Neuronal stem cell (in vitro differentiated cells): ENCODE results near the gene GADD45G.

Experiments used
- DNase-seq: peaks from one replicate; pipeline ENCODE4 v3.0.0-alpha.2; 2013; ENCODE audit warnings: low spot score
- H2AFZ ChIP-seq: one replicate; pipeline ENCODE4 v1.6.1; 2013; ENCODE audit warnings: mild to moderate bottlenecking, low read length, inconsistent platforms
- H2AK5ac ChIP-seq: 2 replicates; pipeline ENCODE4 v1.6.1; 2013; ENCODE audit warnings: low read depth, mild to moderate bottlenecking, inconsistent platforms, low read length, moderate library complexity, mixed read lengths
- H2BK120ac ChIP-seq: 2 replicates; pipeline ENCODE4 v1.6.1; 2013; ENCODE audit warnings: low read depth, mild to moderate bottlenecking, inconsistent platforms, low read length, moderate library complexity, mixed read lengths
- H2BK12ac ChIP-seq: one replicate; pipeline ENCODE4 v1.6.1; 2013; ENCODE audit warnings: low read length, inconsistent platforms
- H2BK15ac ChIP-seq: 2 replicates; pipeline ENCODE4 v1.6.1; 2013; ENCODE audit warnings: mild to moderate bottlenecking, low read length, inconsistent platforms, mixed read lengths
- H2BK5ac ChIP-seq: one replicate; pipeline ENCODE4 v1.6.1; 2013; ENCODE audit warnings: inconsistent platforms, mild to moderate bottlenecking, low read length, moderate library complexity
- H3K14ac ChIP-seq: one replicate; pipeline ENCODE4 v1.6.1; 2013; ENCODE audit warnings: low read length, inconsistent platforms
- H3K18ac ChIP-seq: 2 replicates; pipeline ENCODE4 v1.6.1; 2013; ENCODE audit warnings: low read length, inconsistent platforms
- H3K23ac ChIP-seq: 2 replicates; pipeline ENCODE4 v1.6.1; 2013; ENCODE audit warnings: low read depth, mild to moderate bottlenecking, mixed read lengths, low read length, inconsistent platforms; ENCODE audit not compliant: poor library complexity
- H3K27ac ChIP-seq: replicated peaks from 3 replicates; pipeline ENCODE4 v1.5.1; 2013; ENCODE audit warnings: low read length, inconsistent platforms
- H3K27me3 ChIP-seq, 3 experiments: 2 replicates each; pipeline ENCODE4 v1.6.1; 2013; ENCODE audit warnings: low read length in 3 of 3, mild to moderate bottlenecking in 2 of 3, inconsistent platforms in 1 of 3, low read depth in 1 of 3, mixed read lengths in 1 of 3, moderate library complexity in 1 of 3; ENCODE audit not compliant: control insufficient read depth in 3 of 3, insufficient read depth in 3 of 3
- H3K36me3 ChIP-seq, 2 donors: replicated peaks in 1 of 2; 2 replicates each; pipeline ENCODE4 v1.6.1; 2013; ENCODE audit warnings: low read length in 2 of 2; ENCODE audit not compliant: control insufficient read depth in 2 of 2, insufficient read depth in 2 of 2
- H3K4ac ChIP-seq: 2 replicates; pipeline ENCODE4 v1.6.1; 2013; ENCODE audit warnings: inconsistent platforms, mild to moderate bottlenecking, low read length, moderate library complexity
- H3K4me1 ChIP-seq, 2 donors: 1 replicate in 1 of 2; 2 replicates in 1 of 2; pipeline ENCODE4 v1.6.1; 2013; ENCODE audit warnings: low read length in 2 of 2, low read depth in 1 of 2; ENCODE audit not compliant: control insufficient read depth in 2 of 2, insufficient read depth in 1 of 2
- H3K4me2 ChIP-seq: one replicate; pipeline ENCODE4 v1.6.1; 2013; ENCODE audit warnings: mild to moderate bottlenecking, low read length, inconsistent platforms; ENCODE audit not compliant: insufficient read depth, poor library complexity, severe bottlenecking
- H3K4me3 ChIP-seq, 2 donors: 2 replicates each; pipeline ENCODE4 v1.5.1; 2013; ENCODE audit warnings: low read length in 2 of 2, mild to moderate bottlenecking in 2 of 2, inconsistent platforms in 1 of 2, moderate library complexity in 1 of 2
- H3K79me1 ChIP-seq: one replicate; pipeline ENCODE4 v1.6.1; 2013; ENCODE audit warnings: low read depth, mild to moderate bottlenecking, inconsistent platforms, low read length, moderate library complexity
- H3K9ac ChIP-seq: one replicate; pipeline ENCODE4 v1.6.1; 2013; ENCODE audit warnings: mild to moderate bottlenecking, low read depth, low read length, inconsistent platforms; ENCODE audit not compliant: poor library complexity
- H3K9me3 ChIP-seq, 2 donors: replicated peaks in 1 of 2; 2 replicates each; pipeline versions ENCODE3 to v1.6.1; 2013; ENCODE audit warnings: low read length in 2 of 2, mild to moderate bottlenecking in 2 of 2, inconsistent platforms in 1 of 2, low read depth in 1 of 2, mixed read lengths in 1 of 2, moderate library complexity in 1 of 2; ENCODE audit not compliant: control insufficient read depth in 2 of 2, insufficient read depth in 1 of 2
- H4K8ac ChIP-seq: one replicate; pipeline ENCODE4 v1.6.1; 2013; ENCODE audit warnings: low read depth, mild to moderate bottlenecking, inconsistent platforms, low read length, moderate library complexity
- H4K91ac ChIP-seq: one replicate; pipeline ENCODE4 v1.6.1; 2013; ENCODE audit warnings: low read length, low read depth, mild to moderate bottlenecking, inconsistent platforms; ENCODE audit not compliant: poor library complexity
- WGBS, 2 donors: extraction: QIAGEN DNeasy Blood & Tissue Kit; methylation state at CpG; one replicate each; pipeline ENCODE4 v1.1.7; 2013; ENCODE audit warnings: missing lambda C conversion rate in 2 of 2, mixed read lengths in 1 of 2; ENCODE audit not compliant: insufficient read length in 2 of 2, insufficient replicate concordance in 1 of 2; ENCODE audit errors: extremely low coverage in 2 of 2; 5-methylcytosine and 5-hydroxymethylcytosine counted together

Gene GADD45G

DNA sequence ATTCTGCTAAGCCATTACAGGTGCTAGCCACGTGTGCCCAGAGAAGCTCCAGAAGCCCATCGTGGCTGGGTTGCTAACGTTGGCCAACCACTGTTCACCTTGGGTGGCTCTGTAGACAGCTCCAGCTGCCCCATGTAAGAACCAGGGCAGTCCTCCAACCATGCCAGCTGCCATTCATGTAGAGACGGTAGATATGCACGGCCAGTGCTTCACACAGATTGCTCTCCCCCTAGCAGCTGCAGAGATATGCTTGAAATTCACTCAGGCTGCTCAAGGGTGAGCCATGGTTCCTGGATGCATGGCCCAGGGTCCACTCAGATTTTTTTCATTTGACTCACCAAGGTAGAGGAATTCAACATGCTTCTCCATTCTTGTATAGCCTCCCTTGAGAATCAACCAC is 31.0 kb downstream of the GADD45G start:
- no peak overlapping the region for H3K27ac ChIP-seq
- WGBS, 2 donors = no CpG with 5 or more reads among the region's 5 CpGs

DNA sequence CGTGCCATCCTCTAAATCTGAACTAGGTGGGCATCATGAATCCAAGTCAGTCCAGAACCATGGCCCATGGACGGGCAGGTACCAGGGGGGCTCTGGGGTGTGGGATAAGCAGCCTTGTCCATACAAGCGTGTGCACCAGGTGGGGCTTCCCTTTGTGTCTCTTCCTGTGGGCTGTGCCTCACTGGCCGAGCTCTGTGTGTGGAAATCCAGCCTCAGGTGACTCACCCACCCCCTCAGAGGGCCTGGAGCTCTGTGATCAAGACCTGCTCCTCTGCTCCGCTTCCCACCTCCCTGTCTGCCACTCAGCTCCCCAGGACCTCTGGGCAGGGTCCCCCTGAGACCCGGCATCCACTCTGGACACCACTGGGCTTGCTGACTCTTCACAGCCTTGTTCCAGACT is 33.0 kb downstream of the GADD45G start:
- H2BK120ac ChIP-seq = no peak overlapping the region
- no peak for DNase-seq
- no peak overlapping the region for H3K4me3 ChIP-seq
- H3K23ac ChIP-seq = peak overlapping the region; percentile 74
- H2BK12ac ChIP-seq = no peak overlapping the region
- no peak overlapping the region for H4K8ac ChIP-seq
- H3K14ac ChIP-seq = no peak overlapping the region
- H3K27ac ChIP-seq = no peak overlapping the region
- peaks cover 0 to 45% (median 0%) of the 10 kb centered on the region in 3 experiments for H3K27me3 ChIP-seq
- WGBS, 2 donors = no CpG with 5 or more reads among the region's 6 CpGs
- H3K79me1 ChIP-seq = no peaks in the 10 kb centered on the region
- H3K9me3 ChIP-seq = no peaks in the 10 kb centered on the region
- no peak overlapping the region for H2AFZ ChIP-seq
- no peak overlapping the region for H3K4me2 ChIP-seq
- H2BK5ac ChIP-seq = no peak overlapping the region
- peak overlapping the region; percentile 29 for H2AK5ac ChIP-seq
- H3K18ac ChIP-seq = peak overlapping the region; percentile 70
- H4K91ac ChIP-seq = no peak overlapping the region
- no peak overlapping the region for H3K4ac ChIP-seq
- peaks cover 0 to 13% of the 10 kb centered on the region in 2 donors for H3K4me1 ChIP-seq
- H3K9ac ChIP-seq = no peak overlapping the region
- no peaks in the 10 kb centered on the region for H3K36me3 ChIP-seq
- no peak overlapping the region for H2BK15ac ChIP-seq

More for the DNA sequence above, 31.0 kb downstream of the GADD45G start:
- no peak overlapping the region for H2BK5ac ChIP-seq
- no peak overlapping the region for H2BK12ac ChIP-seq
- H4K8ac ChIP-seq = no peak overlapping the region
- no peak overlapping the region for H4K91ac ChIP-seq
- H3K79me1 ChIP-seq = no peaks in the 10 kb centered on the region
- peaks cover 0 to 13% of the 10 kb centered on the region in 2 donors for H3K4me1 ChIP-seq
- no peak overlapping the region for H2AFZ ChIP-seq
- no peak for DNase-seq
- no peaks in the 10 kb centered on the region for H3K36me3 ChIP-seq
- no peak overlapping the region for H3K9ac ChIP-seq
- no peak overlapping the region for H3K4me2 ChIP-seq
- no peak overlapping the region for H3K4ac ChIP-seq
- H3K14ac ChIP-seq = no peak overlapping the region
- H3K23ac ChIP-seq = no peak overlapping the region
- H3K27me3 ChIP-seq = peaks cover 0 to 51% (median 0%) of the 10 kb centered on the region in 3 experiments
- H2AK5ac ChIP-seq = no peak overlapping the region
- no peaks in the 10 kb centered on the region for H3K9me3 ChIP-seq
- peak overlapping the region; percentile 6 for H3K18ac ChIP-seq
- no peak overlapping the region for H3K4me3 ChIP-seq
- no peak overlapping the region for H2BK15ac ChIP-seq
- no peak overlapping the region for H2BK120ac ChIP-seq

GRCh38 chr9:89638359-89638758 is 33.5 kb downstream of the GADD45G start:
- no peak overlapping the region for H3K4me3 ChIP-seq
- H3K9me3 ChIP-seq = no peaks in the 10 kb centered on the region
- H3K36me3 ChIP-seq = no peaks in the 10 kb centered on the region
- WGBS, 2 donors = no CpG with 5 or more reads among the region's 5 CpGs
- no peak overlapping the region for H3K4ac ChIP-seq
- no peak overlapping the region for H2AFZ ChIP-seq
- no peak overlapping the region for H3K23ac ChIP-seq
- H3K9ac ChIP-seq = no peak overlapping the region
- H2BK15ac ChIP-seq = no peak overlapping the region
- H3K4me1 ChIP-seq = peaks cover 0 to 13% of the 10 kb centered on the region in 2 donors
- no peak overlapping the region for H2AK5ac ChIP-seq
- H4K91ac ChIP-seq = no peak overlapping the region
- H3K4me2 ChIP-seq = no peak overlapping the region
- no peak overlapping the region for H2BK5ac ChIP-seq
- H2BK120ac ChIP-seq = no peak overlapping the region
- H2BK12ac ChIP-seq = no peak overlapping the region
- H4K8ac ChIP-seq = no peak overlapping the region
- H3K14ac ChIP-seq = no peak overlapping the region
- peaks cover 0 to 40% (median 0%) of the 10 kb centered on the region in 3 experiments for H3K27me3 ChIP-seq
- no peak for DNase-seq
- H3K18ac ChIP-seq = no peak overlapping the region
- H3K27ac ChIP-seq = no peak overlapping the region
- no peaks in the 10 kb centered on the region for H3K79me1 ChIP-seq

DNA sequence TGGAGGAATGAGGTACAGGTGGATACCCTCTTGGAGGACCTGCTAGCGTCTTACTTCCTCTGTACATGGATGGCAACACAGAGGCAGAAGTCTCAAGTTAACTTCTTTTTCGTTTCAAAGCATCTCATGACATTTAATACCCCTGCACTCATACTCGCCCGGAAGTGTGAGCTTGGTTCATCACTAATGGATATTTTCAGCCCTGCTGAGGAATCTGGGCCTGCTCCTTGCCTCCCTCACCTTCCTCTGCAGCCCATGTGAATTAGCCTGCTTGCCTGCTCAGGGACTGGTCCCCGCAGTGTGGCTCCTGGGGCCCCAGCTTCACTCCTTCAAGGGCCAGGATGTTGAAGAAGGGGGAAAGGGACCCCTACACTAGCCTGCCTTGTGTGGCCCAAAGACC is 34.1 kb downstream of the GADD45G start:
- Histone ChIP-seq H3K27ac (no peak overlapping the region), H2AFZ (no peak overlapping the region), H4K8ac (no peak overlapping the region), H3K23ac (no peak overlapping the region), H2BK120ac (no peak overlapping the region), H3K9me3 (no peaks in the 10 kb centered on the region), H3K4ac (no peak overlapping the region), H2BK5ac (no peak overlapping the region), H3K27me3 (peaks cover 0 to 36% (median 0%) of the 10 kb centered on the region in 3 experiments), H3K79me1 (no peaks in the 10 kb centered on the region), H2BK15ac (no peak overlapping the region), H2BK12ac (no peak overlapping the region), H3K4me3 (no peak overlapping the region), H3K9ac (no peak overlapping the region), H3K14ac (no peak overlapping the region), H2AK5ac (no peak overlapping the region), H3K4me1 (peaks cover 0 to 13% of the 10 kb centered on the region in 2 donors), H3K36me3 (no peaks in the 10 kb centered on the region), H3K18ac (peak overlapping the region; percentile 54), H3K4me2 (no peak overlapping the region), H4K91ac (no peak overlapping the region)
- no peak for DNase-seq
- no CpG with 5 or more reads among the region's 5 CpGs for WGBS, 2 donors
